Upper lobe of left lung (tissue), 6 donors: Measurements from ENCODE around the gene DCBLD1. TPM values are rescaled to one million over a fixed set of nuclear protein-coding genes. Genes with fewer than 3 reads are reported as not detected.

Experiments
- ATAC-seq, 2 donors: fragments of 200-7000 bp; cut with Tn5 transposase; one replicate each; pipeline ENCODE4 v1.9.1; 2022; ENCODE audit warnings: mild to moderate bottlenecking in 2 of 2, moderate library complexity in 2 of 2; ENCODE audit not compliant: low FRiP score in 2 of 2
- DNase-seq, 2 donors: peaks; one replicate each; pipeline ENCODE4 v3.0.0-alpha.2; 2019 to 2020
- H3K27ac ChIP-seq, 4 donors: fragments of 200-600 bp; sonication (generic); one replicate each; pipeline ENCODE4 v1.5.1; 2016 to 2019
- H3K27me3 ChIP-seq, 4 donors: fragments of 200-600 bp; sonication (generic); one replicate each; pipeline ENCODE4 v1.5.1; 2017 to 2019
- H3K36me3 ChIP-seq, 4 donors: fragments of 200-600 bp; sonication (generic); one replicate each; pipeline ENCODE4 v1.5.1; 2016 to 2019
- H3K4me1 ChIP-seq, 4 donors: fragments of 200-600 bp; sonication (generic); one replicate each; pipeline ENCODE4 v1.5.1; 2018 to 2019
- H3K4me3 ChIP-seq, 4 donors: fragments of 200-600 bp; sonication (generic); one replicate each; pipeline ENCODE4 v1.5.1; 2017 to 2019; ENCODE audit warnings: mild to moderate bottlenecking in 2 of 4, moderate library complexity in 1 of 4
- H3K9me3 ChIP-seq, 4 donors: fragments of 200-600 bp; sonication (generic); one replicate each; pipeline ENCODE4 v1.5.1; 2018 to 2019
- CTCF ChIP-seq, 6 experiments: fragments of 450-650 bp in 4 of 6; fragments of 200-600 bp in 2 of 6; sonication (generic) in 2 of 6; IDR thresholded peaks; one replicate each; pipeline ENCODE4 v1.5.1; 2016 to 2019; ENCODE audit warnings: antibody characterized with exemption in 6 of 6
- EP300 ChIP-seq, 4 donors: sonication (generic); formaldehyde crosslinking; IDR thresholded peaks; one replicate each; pipeline ENCODE4 v1.5.1; 2017; ENCODE audit warnings: antibody characterized with exemption in 4 of 4, control low read depth in 2 of 4
- POLR2A ChIP-seq, 4 donors: fragments of 450-650 bp; IDR thresholded peaks; one replicate each; pipeline ENCODE4 v1.5.1; 2016 to 2017; ENCODE audit warnings: antibody characterized with exemption in 4 of 4, mild to moderate bottlenecking in 2 of 4
- POLR2AphosphoS5 ChIP-seq, 2 donors: sonication (generic); formaldehyde crosslinking; IDR thresholded peaks; one replicate each; pipeline ENCODE4 v1.5.1; 2017; ENCODE audit warnings: antibody characterized with exemption in 2 of 2
- WGBS, 2 donors: methylation state at CpG; one replicate each; pipeline ENCODE4 v1.1.5; 2017 to 2018; 5-methylcytosine and 5-hydroxymethylcytosine counted together
- total RNA-seq, 6 donors: library from RNA; depleted of rRNA in 4 of 6; stranded (reverse); fragments of >200 nt in 4 of 6; gene quantifications; one replicate each; pipeline versions ENCODE4 v1.1.0 to v1.2.1, GENCODE V29; 2016 to 2021
- donor health status: DM: no; HTN: no; CAD: no; lungs with moderate emphysema.
- donor health status: DM: no; HTN: yes; CAD: no; lungs with severe emphysema.

The DCBLD1 gene
- total RNA-seq, 6 donors from 2014 or later, result 12.5 to 48.1 (median 19.6) TPM

- Histone ChIP-seq H3K4me3 (no peak overlapping the region), H3K36me3 (no peaks in the 10 kb centered on the region), H3K27ac (no peak overlapping the region), H3K9me3 (no peaks in the 10 kb centered on the region), H3K27me3 (no peaks in the 10 kb centered on the region), H3K4me1 (peaks cover 0 to 12% (median 5%) of the 10 kb centered on the region in 4 donors)
- ATAC-seq (no peak), DNase-seq (no peak)
- TF ChIP-seq EP300 (IDR thresholded peaks at IDR 0.05), result no peak
- peak in 3 of 6 experiments; percentile 22 to 39 (median 39) for TF ChIP-seq CTCF (IDR thresholded peaks at IDR 0.05)
- 87 to 89% methylated on average over 4 of the region's 4 CpGs for WGBS, 2 donors
Observed at GRCh38 chr6:117477988-117478852, 4.3 kb upstream of the DCBLD1 start.

DNA sequence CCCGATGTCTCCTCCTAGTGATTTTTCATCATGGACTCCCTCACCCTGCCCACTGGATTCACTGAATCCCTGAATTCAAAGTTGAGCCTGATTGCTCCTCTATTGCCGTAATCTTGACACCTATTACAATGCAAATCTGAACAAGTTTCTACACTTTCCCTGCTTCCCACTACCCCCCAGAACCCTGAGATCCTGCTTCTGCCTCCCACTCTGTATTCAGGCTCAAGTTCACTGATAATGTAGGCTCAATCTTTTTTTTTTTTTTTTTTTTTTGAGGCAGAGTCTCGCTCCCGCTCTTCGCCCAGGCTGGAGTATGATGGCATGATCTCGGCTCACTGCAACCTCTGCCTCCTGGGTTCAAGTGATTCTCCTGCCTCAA lies 3.6 kb upstream of the DCBLD1 start:
- DNase-seq (no peak), ATAC-seq (no peak)
- no peaks in the 10 kb centered on the region for H3K9me3 ChIP-seq
- H3K27ac ChIP-seq, result no peak overlapping the region
- no peaks in the 10 kb centered on the region for H3K27me3 ChIP-seq
- no peak for TF ChIP-seq EP300 (IDR thresholded peaks at IDR 0.05)
- no peak for TF ChIP-seq POLR2AphosphoS5 (IDR thresholded peaks at IDR 0.05)
- TF ChIP-seq POLR2A (IDR thresholded peaks at IDR 0.05), result no peak
- TF ChIP-seq CTCF (IDR thresholded peaks at IDR 0.05), result no peak
- H3K4me3 ChIP-seq, result no peak overlapping the region
- 97 to 98% methylated on average over 6 of the region's 6 CpGs for WGBS, 2 donors
- no peaks in the 10 kb centered on the region for H3K36me3 ChIP-seq
- H3K4me1 ChIP-seq, result peaks cover under 1 to 12% (median 5%) of the 10 kb centered on the region in 4 donors

- H3K4me1 ChIP-seq, result peaks cover 13 to 28% (median 15%) of the 10 kb centered on the region in 4 donors
- peak overlapping the region in 1 of 4 donors; percentile 94 for H3K27ac ChIP-seq
- no peak for ATAC-seq
- H3K9me3 ChIP-seq, result no peaks in the 10 kb centered on the region
- H3K27me3 ChIP-seq, result no peaks in the 10 kb centered on the region
- H3K36me3 ChIP-seq, result no peaks in the 10 kb centered on the region
- no peak for DNase-seq
- 87 to 89% methylated on average over 3 of the region's 3 CpGs for WGBS, 2 donors
- no peak overlapping the region for H3K4me3 ChIP-seq
- TF ChIP-seq CTCF (IDR thresholded peaks at IDR 0.05) (no peak), POLR2A (IDR thresholded peaks at IDR 0.05) (no peak), EP300 (IDR thresholded peaks at IDR 0.05) (no peak), POLR2AphosphoS5 (IDR thresholded peaks at IDR 0.05) (no peak)
Observed at GRCh38 chr6:117480651-117481050, 1.8 kb upstream of the DCBLD1 start.

- peak overlapping the region in 3 of 4 donors; percentile 50 to 94 (median 82) for H3K27ac ChIP-seq
- TF ChIP-seq POLR2AphosphoS5 (IDR thresholded peaks at IDR 0.05) (no peak), POLR2A (IDR thresholded peaks at IDR 0.05) (no peak), CTCF (IDR thresholded peaks at IDR 0.05) (no peak), EP300 (IDR thresholded peaks at IDR 0.05) (no peak)
- ATAC-seq (no peak), DNase-seq (peak in 1 of 2 donors; percentile 69)
- H3K9me3 ChIP-seq, result no peaks in the 10 kb centered on the region
- 24 to 27% methylated on average over 22 of the region's 22 CpGs for WGBS, 2 donors
- peaks cover 15 to 29% (median 20%) of the 10 kb centered on the region in 4 donors for H3K4me1 ChIP-seq
- H3K27me3 ChIP-seq, result no peaks in the 10 kb centered on the region
- H3K4me3 ChIP-seq, result peak overlapping the region in 3 of 4 donors; percentile 69 to 80 (median 75)
- no peaks in the 10 kb centered on the region for H3K36me3 ChIP-seq
Observed at GRCh38 chr6:117481278-117481925, 1.1 kb upstream of the DCBLD1 start.
